ENCODE results near the gene RGS8. TPM values are rescaled to one million over a fixed set of nuclear protein-coding genes. Genes with fewer than 3 reads are reported as not detected.

The RGS8 gene
- total RNA-seq, 4 donors from 2014 or later, result 0.06 to 0.84 (median 0.12) TPM; not detected in 1

- no peak for TF ChIP-seq CTCF (IDR thresholded peaks at IDR 0.05)
- no peak for ATAC-seq (ENCODE audit: low FRiP score)
These were observed 11.9 kb downstream of the RGS8 start for GRCh38 chr1:182672487-182672836.

GRCh38 chr1:182671750-182672486 is 12.5 kb downstream of the RGS8 start:
- TF ChIP-seq CTCF (IDR thresholded peaks at IDR 0.05), result no peak
- DNase-seq (ENCODE audit: low spot score) (no peak), ATAC-seq (ENCODE audit: low FRiP score) (no peak)

More at GRCh38 chr1:182672487-182672836, 11.9 kb downstream of the RGS8 start:
- no peak for DNase-seq (ENCODE audit: low spot score)

GRCh38 chr1:182670032-182670749 is 14.2 kb downstream of the RGS8 start:
- no peak for ATAC-seq (ENCODE audit: low FRiP score)
- no peak for TF ChIP-seq CTCF (IDR thresholded peaks at IDR 0.05)
- no peak for DNase-seq (ENCODE audit: low spot score)

DNA sequence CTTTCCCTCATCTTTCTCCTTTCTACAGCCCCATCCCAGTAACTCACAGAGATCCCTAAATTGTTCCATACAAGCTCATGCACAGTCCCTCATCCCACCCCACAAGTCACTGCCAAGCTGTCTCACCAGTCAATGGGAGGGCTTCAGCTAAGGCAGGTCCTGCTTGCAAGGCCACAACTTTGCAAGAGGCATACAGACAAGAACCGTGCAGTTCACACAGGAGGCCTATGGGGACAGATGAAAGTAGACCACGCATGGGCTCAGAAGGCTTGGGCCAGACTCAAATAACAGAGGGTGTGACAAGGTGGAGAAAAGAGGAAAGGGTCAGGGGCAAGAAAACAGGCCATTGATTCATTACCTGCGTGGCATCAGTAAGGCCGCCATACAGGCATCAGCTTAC is 15.1 kb downstream of the RGS8 start:
- DNase-seq (ENCODE audit: low spot score), result no peak
- TF ChIP-seq CTCF (IDR thresholded peaks at IDR 0.05), result no peak
- no peak for ATAC-seq (ENCODE audit: low FRiP score)

GRCh38 chr1:182668521-182669054 is 15.8 kb downstream of the RGS8 start:
- DNase-seq (ENCODE audit: low spot score), result no peak
- no peak for ATAC-seq (ENCODE audit: low FRiP score)
- no peak for TF ChIP-seq CTCF (IDR thresholded peaks at IDR 0.05)

DNA sequence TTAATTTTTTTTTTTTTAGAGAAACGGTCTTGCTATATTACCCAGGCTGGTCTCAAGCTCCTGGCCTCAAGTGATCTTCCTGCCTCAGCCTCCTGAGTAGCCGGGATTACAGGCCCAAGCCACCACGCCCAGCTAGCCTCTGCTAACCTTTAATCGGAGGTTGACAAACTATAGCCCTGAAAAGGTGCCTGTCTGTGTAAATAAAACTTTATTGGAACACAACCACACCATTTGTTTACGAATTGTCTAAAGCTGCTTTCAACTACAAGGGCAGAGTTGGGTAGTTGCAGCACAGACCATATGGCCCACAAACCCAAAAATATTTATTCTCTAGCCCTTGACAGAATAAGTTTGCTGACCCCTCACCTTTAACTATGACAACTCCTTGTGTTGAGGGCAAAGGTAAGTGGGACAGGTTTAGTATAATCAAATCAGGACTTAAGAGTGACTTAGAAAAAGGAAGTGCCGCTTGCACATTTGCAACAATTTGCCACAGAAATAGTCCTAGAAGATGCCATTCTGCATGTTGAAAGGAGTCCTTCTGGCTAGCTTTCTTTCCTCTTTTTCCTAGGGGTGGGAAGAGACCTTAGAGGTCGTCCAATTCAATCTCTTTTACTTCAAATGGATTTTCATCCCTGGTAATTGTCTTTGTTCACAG is 16.4 kb downstream of the RGS8 start:
- TF ChIP-seq CTCF (IDR thresholded peaks at IDR 0.05), result no peak
- no peak for ATAC-seq (ENCODE audit: low FRiP score)
- no peak for DNase-seq (ENCODE audit: low spot score)
